ENCODE data around the gene KATNA1.

The KATNA1 gene

GRCh38 chr6:149686230-149686629, 37.7 kb upstream of the KATNA1 start:
- TF ChIP-seq POLR2AphosphoS5 (IDR thresholded peaks at IDR 0.05; ENCODE audit: low read depth, low read length) (no peak), SIN3A (IDR thresholded peaks at IDR 0.05; ENCODE audit: borderline replicate concordance, insufficient read depth, low read length) (no peak), FOXP2 (optimal IDR thresholded peaks at IDR 0.05; ENCODE audit: borderline replicate concordance, extremely low read depth, extremely low read length, insufficient read depth) (no peak), TAF1 (IDR thresholded peaks at IDR 0.05; ENCODE audit: borderline replicate concordance, insufficient read depth, low read length) (no peak), REST (IDR thresholded peaks at IDR 0.05; ENCODE audit: insufficient read depth in 1 of 2, low read depth in 2 of 2, low read length in 2 of 2) (no peak)

- TF ChIP-seq REST (IDR thresholded peaks at IDR 0.05; ENCODE audit: insufficient read depth in 1 of 2, low read depth in 2 of 2, low read length in 2 of 2), result no peak
- TF ChIP-seq POLR2AphosphoS5 (IDR thresholded peaks at IDR 0.05; ENCODE audit: low read depth, low read length), result no peak
- no peak for TF ChIP-seq TAF1 (IDR thresholded peaks at IDR 0.05; ENCODE audit: borderline replicate concordance, insufficient read depth, low read length)
- no peak for TF ChIP-seq FOXP2 (optimal IDR thresholded peaks at IDR 0.05; ENCODE audit: borderline replicate concordance, extremely low read depth, extremely low read length, insufficient read depth)
Observed at GRCh38 chr6:149683256-149683859, 34.8 kb upstream of the KATNA1 start.

DNA sequence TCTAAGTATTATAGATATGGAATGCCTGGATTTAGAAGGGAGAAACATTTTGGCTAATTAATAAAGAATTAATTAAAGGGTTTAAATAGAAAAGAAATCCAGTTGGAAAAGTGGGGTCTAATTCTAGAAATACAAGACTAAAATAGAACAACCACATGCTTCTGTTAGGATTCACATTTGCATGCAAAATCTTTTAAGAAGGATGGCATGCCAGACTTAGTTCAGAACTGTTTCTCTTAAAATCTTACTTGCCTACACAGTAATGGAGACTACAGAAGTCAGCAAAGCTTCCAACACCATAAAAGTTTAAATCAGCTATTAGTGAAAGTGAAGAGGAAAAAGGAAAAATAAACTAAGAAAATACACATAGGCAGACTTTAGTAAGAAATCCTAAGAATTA, 32.7 kb upstream of the KATNA1 start:
- TF ChIP-seq POLR2AphosphoS5 (IDR thresholded peaks at IDR 0.05; ENCODE audit: low read depth, low read length) (no peak), FOXP2 (optimal IDR thresholded peaks at IDR 0.05; ENCODE audit: borderline replicate concordance, extremely low read depth, extremely low read length, insufficient read depth) (no peak), SIN3A (IDR thresholded peaks at IDR 0.05; ENCODE audit: borderline replicate concordance, insufficient read depth, low read length) (no peak), REST (IDR thresholded peaks at IDR 0.05; ENCODE audit: insufficient read depth in 1 of 2, low read depth in 2 of 2, low read length in 2 of 2) (no peak), TAF1 (IDR thresholded peaks at IDR 0.05; ENCODE audit: borderline replicate concordance, insufficient read depth, low read length) (no peak)

DNA sequence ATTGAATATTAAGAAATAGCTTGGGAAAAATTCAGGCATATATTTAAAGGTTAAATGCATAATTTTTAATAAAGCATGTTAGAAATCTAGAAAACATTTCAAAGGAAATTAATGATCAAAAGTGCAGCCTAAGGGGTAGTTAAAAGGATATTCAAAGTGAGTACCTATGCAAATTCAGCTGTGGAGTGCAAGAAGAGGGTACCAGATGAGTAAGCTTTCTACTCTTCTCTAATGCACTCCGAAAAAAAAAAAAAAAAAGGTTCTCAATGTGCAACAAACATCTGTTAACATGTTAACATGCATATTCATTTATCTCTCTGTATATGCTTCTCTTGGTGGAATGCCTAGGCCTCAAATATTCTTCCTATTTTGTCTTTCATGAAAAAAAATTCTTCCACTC, 32.0 kb upstream of the KATNA1 start:
- TF ChIP-seq REST (IDR thresholded peaks at IDR 0.05; ENCODE audit: insufficient read depth in 1 of 2, low read depth in 2 of 2, low read length in 2 of 2) (no peak), POLR2AphosphoS5 (IDR thresholded peaks at IDR 0.05; ENCODE audit: low read depth, low read length) (no peak), FOXP2 (optimal IDR thresholded peaks at IDR 0.05; ENCODE audit: borderline replicate concordance, extremely low read depth, extremely low read length, insufficient read depth) (no peak), TAF1 (IDR thresholded peaks at IDR 0.05; ENCODE audit: borderline replicate concordance, insufficient read depth, low read length) (no peak), SIN3A (IDR thresholded peaks at IDR 0.05; ENCODE audit: borderline replicate concordance, insufficient read depth, low read length) (no peak)

DNA sequence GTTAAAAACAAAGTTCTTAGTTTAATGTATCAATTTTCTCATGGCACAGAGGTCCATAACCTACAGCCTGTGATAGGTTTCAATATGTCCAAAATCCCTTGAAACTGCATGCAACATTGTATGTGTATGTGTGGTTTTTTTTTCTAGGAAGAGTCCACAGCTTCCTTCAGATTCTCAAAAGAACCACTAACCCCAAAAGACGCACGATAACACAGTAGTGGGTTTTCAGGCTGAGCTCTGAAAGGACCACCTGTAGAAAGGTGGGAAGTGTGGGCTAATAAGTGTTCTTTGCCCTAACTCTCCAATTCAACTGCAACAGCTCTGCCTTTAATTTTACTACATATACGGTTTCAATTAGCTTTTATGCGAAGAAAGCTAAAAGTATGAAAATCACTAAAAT, 11.5 kb upstream of the KATNA1 start:
- TF ChIP-seq FOXP2 (optimal IDR thresholded peaks at IDR 0.05; ENCODE audit: borderline replicate concordance, extremely low read depth, extremely low read length, insufficient read depth) (no peak), TAF1 (IDR thresholded peaks at IDR 0.05; ENCODE audit: borderline replicate concordance, insufficient read depth, low read length) (no peak), REST (IDR thresholded peaks at IDR 0.05; ENCODE audit: insufficient read depth in 1 of 2, low read depth in 2 of 2, low read length in 2 of 2) (no peak), SIN3A (IDR thresholded peaks at IDR 0.05; ENCODE audit: borderline replicate concordance, insufficient read depth, low read length) (no peak), POLR2AphosphoS5 (IDR thresholded peaks at IDR 0.05; ENCODE audit: low read depth, low read length) (no peak)

Data from PFSK-1 (cell line).